Activated CD4-positive, alpha-beta T cell treated with anti-CD3 and anti-CD28 coated beads, Interleukin-2, Interleukin-6, amounts not matched to agents 100 ng/mL and 50 ng/mL, durations not matched to agents 16 hours and 8 hours (primary cell): ENCODE results near the gene SLC22A6.

Experiments
- DNase-seq: peaks from one replicate; pipeline ENCODE4 v3.0.0-alpha.2; 2020

Gene SLC22A6

DNA sequence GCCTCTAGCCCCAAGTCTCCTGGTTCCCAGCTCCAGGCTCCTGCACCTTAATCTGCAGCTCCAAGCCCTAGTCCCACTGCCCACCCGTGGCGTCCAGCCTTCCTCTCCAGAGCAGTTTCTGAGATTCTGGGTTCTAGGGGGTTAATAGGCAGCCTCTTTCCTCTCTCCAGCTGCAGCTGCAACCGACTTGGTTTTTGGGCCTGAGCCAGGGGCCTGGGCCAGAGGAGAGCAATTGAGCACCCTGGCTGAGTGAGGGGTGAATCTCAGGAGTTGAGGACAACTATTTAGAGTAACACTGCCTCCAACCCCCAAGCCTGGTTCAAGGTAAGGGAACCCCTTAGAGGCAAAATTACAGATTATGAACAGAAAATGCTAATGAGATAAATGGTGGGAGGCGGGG is 54.6 kb downstream of the SLC22A6 start:
- no peak for DNase-seq

DNA sequence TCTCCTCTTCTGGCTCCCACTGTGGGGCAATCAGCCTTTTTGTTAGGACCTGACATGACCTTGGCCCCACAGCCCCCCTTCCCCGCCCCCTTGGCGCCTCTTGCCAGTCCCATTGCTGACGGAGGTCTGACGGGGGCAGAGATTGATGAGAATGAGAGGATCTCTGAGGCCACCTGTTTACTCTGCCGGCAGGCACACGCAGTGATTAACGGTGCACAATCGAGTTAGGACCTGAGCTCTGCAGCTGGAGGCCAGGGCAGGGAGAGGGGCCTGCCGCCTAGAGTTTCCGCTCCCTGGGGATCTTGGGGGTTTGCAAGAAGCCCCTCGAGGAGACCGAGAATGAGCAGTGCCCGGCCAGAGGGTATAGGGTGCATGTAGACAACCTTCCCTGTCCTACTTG is 56.8 kb downstream of the SLC22A6 start:
- no peak for DNase-seq

DNA sequence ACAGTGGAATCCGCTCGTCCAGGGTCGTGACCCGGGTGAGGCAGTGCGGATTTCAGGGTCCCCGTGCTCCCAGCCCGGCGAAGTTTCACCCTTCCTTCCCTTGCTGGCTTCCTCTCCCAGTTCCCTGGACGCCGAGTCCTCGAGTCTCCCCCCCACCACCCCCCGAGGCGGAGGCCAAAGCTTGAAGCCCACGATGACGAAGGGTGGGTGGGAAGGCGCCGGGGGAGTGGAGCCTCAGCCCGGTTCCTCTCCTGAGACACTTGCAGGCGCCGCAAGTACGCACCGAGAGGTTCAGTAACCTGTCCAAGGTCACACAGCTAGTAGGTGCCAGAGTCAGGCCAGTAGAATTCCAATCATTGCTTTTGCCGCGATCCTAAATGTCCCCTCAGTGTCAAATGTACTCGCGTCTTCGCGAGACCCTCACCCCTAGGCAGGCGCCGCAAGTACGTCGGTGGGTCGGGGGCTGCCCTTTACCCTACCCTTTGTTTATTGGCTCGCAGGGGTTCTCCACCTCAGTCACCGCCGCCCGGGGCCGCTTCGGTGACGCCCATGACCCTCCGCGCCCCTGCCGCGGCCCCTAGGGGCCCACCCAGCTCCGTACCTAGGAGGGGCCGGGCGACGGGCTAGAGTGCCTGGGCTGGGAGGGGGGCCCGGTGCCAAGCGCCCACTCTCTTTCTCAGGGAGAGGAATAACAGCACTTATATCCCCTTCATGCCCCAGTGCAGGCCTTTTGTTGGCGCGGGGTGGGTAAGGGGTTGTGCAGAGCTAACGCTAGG is 57.9 kb downstream of the SLC22A6 start:
- no peak for DNase-seq
